ENCODE data around the gene BIN1.

The BIN1 gene

GRCh38 chr2:127090281-127091120 is 16.5 kb downstream of the BIN1 start:
- no peak for DNase-seq

- DNase-seq: no peak
Observed at GRCh38 chr2:127089478-127090235, 17.3 kb downstream of the BIN1 start.

GRCh38 chr2:127088706-127089105 is 18.2 kb downstream of the BIN1 start:
- no peak for DNase-seq

- DNase-seq: no peak
Observed at GRCh38 chr2:127087791-127088495, 19.0 kb downstream of the BIN1 start.

GRCh38 chr2:127086990-127087790 is 19.8 kb downstream of the BIN1 start:
- DNase-seq: no peak

GRCh38 chr2:127085317-127085681 is 21.7 kb downstream of the BIN1 start:
- no peak for DNase-seq

- no peak for DNase-seq
Observed at GRCh38 chr2:127084611-127085316, 22.2 kb downstream of the BIN1 start.

- DNase-seq: no peak
Observed at GRCh38 chr2:127083819-127084503, 23.0 kb downstream of the BIN1 start.

- no peak for DNase-seq
Observed at GRCh38 chr2:127082974-127083373, 24.0 kb downstream of the BIN1 start.

- no peak for DNase-seq
Observed at GRCh38 chr2:127081826-127082633, 24.9 kb downstream of the BIN1 start.

GRCh38 chr2:127080938-127081755 is 25.8 kb downstream of the BIN1 start:
- no peak for DNase-seq

GRCh38 chr2:127080226-127080937 is 26.6 kb downstream of the BIN1 start:
- no peak for DNase-seq

- no peak for DNase-seq
Observed at GRCh38 chr2:127079358-127079920, 27.5 kb downstream of the BIN1 start.

- DNase-seq: no peak
Observed at GRCh38 chr2:127078666-127079270, 28.2 kb downstream of the BIN1 start.

GRCh38 chr2:127078028-127078427 is 28.9 kb downstream of the BIN1 start:
- no peak for DNase-seq

- DNase-seq: no peak
Observed at GRCh38 chr2:127076924-127077323, 30.0 kb downstream of the BIN1 start.

GRCh38 chr2:127076290-127076689 is 30.7 kb downstream of the BIN1 start:
- DNase-seq: no peak

- DNase-seq: no peak
Observed at GRCh38 chr2:127075821-127076220, 31.1 kb downstream of the BIN1 start.

All from NCI-H1694 treated with DMSO at 0.1 percent for 48 hours (cell line).